ENCODE data around the gene KAT5.
"Not testable (repeated sequence)": the region's sequence is repeated elsewhere in the genome, so short reads cannot be mapped to it uniquely, and the experiment has no call there.

The KAT5 gene

GRCh38 chr11:65745049-65745448, 33.0 kb downstream of the KAT5 start:
- DNase-seq: no peak

GRCh38 chr11:65762169-65762568, 50.1 kb downstream of the KAT5 start:
- not testable (repeated sequence) for DNase-seq

- DNase-seq: not testable (repeated sequence)
Observed at GRCh38 chr11:65762816-65763215, 50.8 kb downstream of the KAT5 start.

GRCh38 chr11:65764434-65764833, 52.4 kb downstream of the KAT5 start:
- no peak for DNase-seq

GRCh38 chr11:65766535-65766934, 54.5 kb downstream of the KAT5 start:
- no peak for DNase-seq

GRCh38 chr11:65767406-65767805, 55.4 kb downstream of the KAT5 start:
- no peak for DNase-seq

- DNase-seq: not testable (repeated sequence)
Observed at GRCh38 chr11:65767806-65768205, 55.8 kb downstream of the KAT5 start.
